GM12874 (cell line): ENCODE results near the gene VWA5A.

ENCODE experiments used
- CTCF ChIP-seq: IDR thresholded peaks from 2 replicates; pipeline ENCODE4 v1.5.1; 2011; ENCODE audit warnings: low read depth, mild to moderate bottlenecking, control low read depth, low read length, moderate library complexity; ENCODE audit not compliant: insufficient read depth

Gene VWA5A

GRCh38 chr11:124172101-124172500 is 56.9 kb downstream of the VWA5A start:
- no peak for TF ChIP-seq CTCF

GRCh38 chr11:124172599-124172998 is 57.3 kb downstream of the VWA5A start:
- TF ChIP-seq CTCF: no peak

GRCh38 chr11:124174001-124174583 is 58.8 kb downstream of the VWA5A start:
- no peak for TF ChIP-seq CTCF

- TF ChIP-seq CTCF: no peak
These were observed 61.9 kb downstream of the VWA5A start for GRCh38 chr11:124176925-124177715.

GRCh38 chr11:124179310-124179709 is 64.1 kb downstream of the VWA5A start:
- TF ChIP-seq CTCF: no peak

GRCh38 chr11:124183068-124183467 is 67.8 kb downstream of the VWA5A start, which contains the start of gene OR10D3:
Gene OR10D3, plus strand, starts transcription at chr11:124183345. Its CDS starts 1,925 bp downstream, at chr11:124185270.
- no peak for TF ChIP-seq CTCF

- TF ChIP-seq CTCF: no peak
These were observed 75.3 kb downstream of the VWA5A start for GRCh38 chr11:124190298-124191139.
